A549 treated with AZD9567 at 1 μM for 4 hours (cell line): ENCODE data around the gene F12. TPM values are rescaled to one million over a fixed set of nuclear protein-coding genes. Genes with fewer than 3 reads are reported as not detected.

ENCODE experiments used
- total RNA-seq: library from RNA; stranded (reverse); fragments of 200-300 nt; extraction: Qiagen RNA extraction; gene quantifications from 5 replicates; pipeline ENCODE4 v1.2.3, GENCODE V29; 2022; ENCODE audit not compliant: insufficient read depth

The F12 gene
- 18.6 to 27.6 TPM (median 21.3 TPM) in 5 replicates for total RNA-seq

DNA sequence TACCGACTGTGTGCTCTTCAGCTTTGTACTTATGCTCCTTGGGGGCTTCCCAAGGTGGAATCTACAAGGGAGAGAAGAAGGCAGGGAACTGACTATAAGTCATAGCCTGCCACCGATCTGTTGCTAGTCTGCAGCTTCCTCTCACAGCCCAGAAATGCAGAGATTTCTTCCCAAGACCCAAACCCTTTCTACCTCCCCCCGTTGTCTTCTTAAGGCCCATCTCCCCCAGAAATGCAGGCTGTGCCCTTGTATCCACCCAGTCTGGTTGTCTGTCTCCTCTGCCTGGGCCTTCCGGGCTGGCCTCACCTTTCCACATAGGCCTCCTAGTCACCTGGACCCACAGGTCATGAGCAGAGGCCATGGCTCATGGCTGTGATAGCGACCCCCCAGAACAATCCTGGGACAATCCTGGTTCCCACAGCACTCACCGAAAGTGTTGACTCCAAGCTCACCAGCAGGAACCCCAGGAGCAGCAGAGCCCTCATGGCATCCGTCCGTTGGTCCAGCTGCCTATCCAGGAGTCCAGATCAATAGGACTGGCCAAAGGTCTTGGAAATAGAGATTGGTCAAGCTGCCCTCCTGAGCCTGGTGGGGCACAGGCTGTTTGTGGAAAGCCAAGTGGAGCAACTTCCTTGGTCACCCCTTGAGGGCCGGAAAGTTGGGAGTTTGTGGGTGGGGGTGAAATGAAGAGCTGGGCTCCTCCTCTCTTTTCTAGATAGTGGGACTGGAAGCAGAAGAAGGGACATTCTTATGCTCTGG, at the start of gene F12:
F12 (minus strand) TSS at position 522 of the 759 bp plus-strand sequence; CDS start at position 485, 37 bp downstream.

DNA sequence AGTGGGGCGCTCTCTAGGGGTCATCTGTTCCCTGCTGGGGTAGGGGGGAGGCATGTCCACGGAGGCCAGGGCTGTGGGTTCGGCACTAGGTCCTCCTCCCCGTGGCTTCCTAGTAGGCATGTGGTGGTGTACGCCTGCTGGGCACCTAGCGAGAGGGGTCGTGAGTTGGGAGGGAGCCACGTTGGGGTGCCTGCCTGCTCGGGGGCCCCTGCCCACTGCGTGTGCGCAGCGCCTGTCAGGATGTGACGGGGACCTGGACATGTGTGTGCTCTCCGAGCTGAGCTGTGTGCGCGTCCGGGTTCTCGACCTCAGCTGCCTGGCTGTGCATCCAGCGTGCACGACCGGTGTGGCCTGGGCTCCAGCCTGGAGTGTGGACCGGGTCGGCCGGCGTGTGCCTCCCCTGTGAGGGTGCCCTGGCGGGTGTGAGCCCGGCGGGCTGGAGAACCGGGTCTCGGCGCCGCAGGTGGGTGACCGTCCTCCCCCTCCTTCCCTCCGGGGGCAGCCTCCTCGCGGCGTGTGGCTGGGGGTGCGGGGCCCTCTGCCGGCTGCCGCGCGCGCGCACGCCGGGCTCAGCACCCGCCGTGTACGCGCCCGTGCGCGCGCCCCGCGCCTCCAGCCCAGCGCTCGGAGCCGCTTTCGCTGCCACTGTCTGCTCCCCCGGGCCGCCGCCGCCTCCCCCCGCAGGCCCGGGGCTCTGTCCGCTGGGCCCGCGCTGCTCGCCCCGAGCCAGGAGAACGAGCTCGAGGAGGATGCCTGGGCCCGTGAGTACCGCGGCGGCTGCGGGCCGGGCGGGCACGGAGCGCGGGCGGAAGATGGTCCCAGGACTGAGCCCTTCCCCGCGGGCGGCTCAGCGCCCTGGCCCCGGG, 37.1 kb upstream of the F12 start, which contains the start of gene PRR7:
PRR7 (plus strand) TSS at position 615 of the 866 bp plus-strand sequence. CDS start 8,254 bp downstream, outside the sequence.

DNA sequence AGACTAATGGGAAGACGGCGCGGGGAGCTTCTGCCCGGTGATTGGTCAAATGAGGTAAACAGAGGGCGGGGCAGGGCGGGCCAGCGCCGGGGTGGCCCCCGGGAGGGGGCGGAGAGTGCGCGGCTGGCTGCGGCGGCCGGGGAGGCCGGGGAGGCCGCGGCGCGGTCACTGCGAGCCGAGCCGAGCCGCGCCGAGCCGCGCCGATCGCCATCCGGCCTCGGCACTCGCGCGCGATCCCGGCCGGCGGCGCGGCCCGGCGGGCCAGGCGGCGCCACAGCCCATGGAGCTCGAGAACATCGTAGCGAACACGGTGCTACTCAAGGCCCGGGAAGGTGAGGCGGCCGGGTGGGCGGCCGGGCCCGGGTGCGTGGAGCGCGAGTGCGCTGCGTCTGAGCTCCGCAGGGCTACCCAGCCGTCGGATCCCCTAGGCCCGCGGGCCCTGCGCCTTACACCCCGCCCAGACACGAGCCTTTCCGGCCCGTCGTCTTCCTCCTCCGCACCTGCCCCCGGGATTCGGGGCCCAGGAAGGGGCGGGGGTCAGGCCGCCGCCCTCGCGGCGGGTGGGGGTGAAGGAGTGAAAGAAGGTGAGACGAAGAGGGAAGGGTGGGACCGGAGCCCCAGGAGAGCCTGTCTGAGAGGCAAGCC, 17.3 kb upstream of the F12 start, which contains the start of gene GRK6:
GRK6 (plus strand) TSS at position 111 of the 645 bp plus-strand sequence; CDS start at position 281, 170 bp downstream.

DNA sequence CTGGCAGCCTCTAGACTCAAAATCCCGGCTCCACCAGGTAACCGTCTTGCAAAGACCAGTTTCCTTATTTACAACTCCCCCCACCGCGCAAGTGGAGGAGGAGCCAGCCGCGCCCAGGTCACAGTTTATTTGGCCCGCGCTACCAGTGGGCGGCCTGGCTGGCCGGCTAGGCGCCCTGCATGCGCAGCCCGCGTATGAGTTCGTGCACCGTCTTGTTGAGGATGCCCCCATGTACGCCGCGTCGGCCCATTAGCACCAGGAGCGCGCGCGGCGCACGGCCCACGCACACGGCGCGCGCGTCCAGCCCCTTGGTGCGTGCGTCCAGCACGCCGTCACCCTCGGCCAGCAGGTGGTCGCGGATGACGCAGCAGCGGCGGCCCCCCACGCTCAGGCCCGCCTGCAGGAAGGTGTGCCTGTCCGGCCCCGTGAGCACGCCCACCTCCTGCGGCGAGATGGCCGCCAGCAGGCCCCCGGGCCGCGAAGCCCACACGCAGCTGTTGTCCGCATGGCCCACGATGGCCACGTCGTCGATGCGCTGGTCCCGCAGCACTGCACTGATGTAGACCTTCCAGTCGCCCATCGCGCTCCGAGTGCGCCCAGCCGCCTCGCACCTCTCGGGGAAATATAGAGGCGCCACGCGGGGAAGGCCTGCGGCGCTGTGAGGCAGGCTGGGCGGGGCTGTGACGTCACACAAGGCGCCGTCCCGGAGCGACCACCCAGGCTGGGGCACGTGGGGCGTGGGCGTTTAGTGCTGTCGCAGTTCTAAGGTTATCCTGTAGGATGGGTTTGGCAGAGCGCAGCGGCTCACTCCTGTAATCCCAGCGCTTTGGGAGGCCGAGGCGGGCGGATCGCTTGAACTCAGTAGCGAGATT, 9.1 kb downstream of the F12 start, which contains the start of gene PFN3:
PFN3 (minus strand) TSS at position 665 of the 872 bp plus-strand sequence; CDS start at position 580, 85 bp downstream.

DNA sequence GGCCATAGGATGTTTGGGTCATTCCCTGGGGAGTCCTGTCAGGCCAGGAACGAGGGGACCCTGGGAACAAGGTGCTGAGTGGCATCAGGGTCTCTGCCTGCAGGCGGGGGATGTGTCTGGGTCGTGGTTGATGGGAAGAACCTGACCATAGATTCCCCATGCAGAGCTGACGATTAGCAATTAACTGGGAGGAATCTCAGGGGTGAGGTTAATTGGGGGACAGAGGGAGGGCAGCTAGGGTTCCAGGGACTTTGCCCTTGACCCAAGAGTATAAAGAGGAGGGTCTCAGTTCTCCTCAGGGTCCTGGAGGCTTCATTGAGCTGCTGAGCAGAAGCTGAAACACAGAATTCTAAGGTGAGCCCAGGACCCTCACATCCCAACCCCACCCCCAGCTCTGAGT, 25.2 kb downstream of the F12 start, which contains the start of gene SLC34A1:
SLC34A1 (plus strand) TSS at position 301 of the 400 bp plus-strand sequence. CDS start 1,308 bp downstream, outside the sequence.

DNA sequence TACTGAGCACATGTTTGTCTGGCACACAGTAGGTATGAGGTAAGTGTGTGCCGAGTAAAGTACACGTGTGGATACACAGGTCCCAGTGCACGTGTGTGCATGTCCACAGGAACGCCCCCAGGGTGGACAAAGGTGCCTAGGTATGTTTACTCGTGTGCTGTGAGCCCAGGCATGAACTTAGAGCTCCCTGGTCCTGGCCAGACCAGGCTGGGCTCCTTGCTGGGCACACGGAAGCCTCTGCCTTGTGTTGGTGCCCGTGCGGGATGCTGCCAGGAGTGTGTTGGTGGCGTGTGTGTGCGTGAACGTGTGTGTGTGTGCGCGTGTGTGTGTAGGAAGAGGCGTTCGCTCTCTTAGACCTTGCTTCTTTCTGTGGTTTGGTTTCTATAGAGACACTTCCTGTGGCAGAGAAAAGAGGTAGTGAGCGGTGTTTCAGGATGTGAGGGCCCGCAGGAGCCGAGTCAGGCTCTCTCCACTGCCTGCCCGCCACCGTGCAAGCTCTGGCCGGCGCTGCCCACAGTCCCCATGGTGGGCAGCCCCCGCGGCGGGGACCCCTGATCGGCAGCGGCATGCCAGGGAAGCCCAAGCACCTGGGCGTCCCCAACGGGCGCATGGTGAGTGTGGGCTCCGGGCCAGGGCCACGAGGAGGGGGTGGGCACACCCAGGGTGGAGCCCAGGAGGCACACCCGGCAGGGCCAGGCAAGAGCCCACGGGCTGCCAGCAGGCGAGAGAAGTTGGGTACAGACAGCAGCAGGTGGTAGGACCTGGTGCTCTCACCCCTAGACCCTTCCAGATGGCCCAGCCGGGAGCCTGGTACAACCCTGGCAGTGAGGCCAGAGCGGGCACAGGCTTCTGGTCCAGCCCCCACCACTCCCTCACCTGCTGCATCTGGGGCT, 51.7 kb downstream of the F12 start, which contains the start of gene RGS14:
RGS14 (plus strand) TSS at position 466 of the 893 bp plus-strand sequence; CDS start at position 567, 101 bp downstream.

Other genes with a start within 250 kb of the F12 start
- 24.7 to 30.2 TPM (median 25.1 TPM) in 5 replicates for gene RAB24, start 105.8 kb downstream of the F12 start, total RNA-seq
- 253 to 392 TPM (median 370 TPM) in 5 replicates for gene PRELID1, start 105.8 kb downstream of the F12 start, total RNA-seq
- 19.3 to 26.0 TPM (median 22.7 TPM) in 5 replicates for gene MXD3, start 97.7 kb downstream of the F12 start, total RNA-seq
- 193 to 205 TPM (median 199 TPM) in 5 replicates for gene LMAN2, start 57.9 kb downstream of the F12 start, total RNA-seq
- 2.7 to 5.5 TPM (median 4.5 TPM) in 5 replicates for gene RGS14, start 51.6 kb downstream of the F12 start, total RNA-seq
- gene SLC34A1, start 25.1 kb downstream of the F12 start, total RNA-seq, result not detected in 5 replicates
- not detected in 5 replicates for gene PFN3, start 8.9 kb downstream of the F12 start, total RNA-seq
- gene GRK6, start 17.1 kb upstream of the F12 start, total RNA-seq, result 21.4 to 30.9 TPM (median 27.0 TPM) in 5 replicates
- gene PRR7, start 37.2 kb upstream of the F12 start, total RNA-seq, result 15.7 to 35.7 TPM (median 32.9 TPM) in 5 replicates
- 50.0 to 70.6 TPM (median 65.3 TPM) in 5 replicates for gene DBN1, start 64.1 kb upstream of the F12 start, total RNA-seq
- 63.9 to 97.3 TPM (median 89.0 TPM) in 5 replicates for gene PDLIM7, start 88.0 kb upstream of the F12 start, total RNA-seq
- gene DOK3, start 100.3 kb upstream of the F12 start, total RNA-seq, result 2.8 to 6.2 TPM (median 4.3 TPM) in 5 replicates
- gene DDX41, start 107.4 kb upstream of the F12 start, total RNA-seq, result 71.2 to 123 TPM (median 115 TPM) in 5 replicates
- 29.7 to 32.8 TPM (median 32.0 TPM) in 5 replicates for gene FAM193B, start 145.0 kb upstream of the F12 start, total RNA-seq
- 280 to 291 TPM (median 282 TPM) in 5 replicates for gene TMED9, start 182.6 kb upstream of the F12 start, total RNA-seq
- gene B4GALT7, start 190.6 kb upstream of the F12 start, total RNA-seq, result 21.0 to 31.6 TPM (median 29.1 TPM) in 5 replicates